OCI-LY1 (cell line): ENCODE results near the gene CACNA2D3.

Experiments used
- H2AFZ ChIP-seq: fragments of 200-600 bp; sonication (generic), shearing (Covaris generic); 2 replicates; pipeline ENCODE4 v1.6.0; 2014; ENCODE audit warnings: antibody characterized with exemption, mild to moderate bottlenecking, low read length
- H3F3A ChIP-seq: fragments of 200-600 bp; sonication (generic), shearing (Covaris generic); 2 replicates; pipeline ENCODE4 v1.6.0; 2014; ENCODE audit warnings: mild to moderate bottlenecking, antibody characterized with exemption, low read length, moderate library complexity; ENCODE audit not compliant: insufficient read depth
- H3K27ac ChIP-seq: fragments of 200-600 bp; sonication (generic); 2 replicates; pipeline ENCODE4 v1.5.1; 2014; ENCODE audit warnings: low read length, mixed run types, mild to moderate bottlenecking, low read depth; ENCODE audit not compliant: poor library complexity, severe bottlenecking
- H3K27me3 ChIP-seq: fragments of 200-600 bp; sonication (generic); 2 replicates; pipeline ENCODE4 v1.6.0; 2014; ENCODE audit warnings: antibody characterized with exemption, mild to moderate bottlenecking, low read length, moderate library complexity; ENCODE audit not compliant: insufficient read depth
- H3K36me3 ChIP-seq: fragments of 200-600 bp; sonication (generic); 2 replicates; pipeline ENCODE4 v1.6.1; 2014; ENCODE audit warnings: mild to moderate bottlenecking, antibody characterized with exemption, low read length, moderate library complexity, mixed read lengths; ENCODE audit not compliant: insufficient read depth
- H3K4me1 ChIP-seq: fragments of 200-600 bp; sonication (generic); 2 replicates; pipeline ENCODE4 v1.5.1; 2014; ENCODE audit warnings: mild to moderate bottlenecking, low read length, moderate library complexity; ENCODE audit not compliant: insufficient read depth, severe bottlenecking
- H3K4me2 ChIP-seq: fragments of 200-600 bp; sonication (generic), shearing (Covaris generic); 2 replicates; pipeline ENCODE4 v1.6.1; 2014; ENCODE audit warnings: low read length
- H3K4me3 ChIP-seq: fragments of 200-600 bp; sonication (generic); 2 replicates; pipeline ENCODE4 v1.5.1; 2014; ENCODE audit warnings: low read length, low read depth, mild to moderate bottlenecking, mixed read lengths; ENCODE audit not compliant: poor library complexity, severe bottlenecking
- H3K79me2 ChIP-seq: fragments of 200-600 bp; shearing (Covaris generic); 2 replicates; pipeline ENCODE4 v1.6.1; 2016; ENCODE audit warnings: mixed run types, low read length, mixed read lengths; ENCODE audit not compliant: insufficient read depth
- H3K9ac ChIP-seq: fragments of 200-600 bp; sonication (generic), shearing (Covaris generic); 2 replicates; pipeline ENCODE4 v1.6.1; 2014; ENCODE audit warnings: mild to moderate bottlenecking, low read length, mixed read lengths
- H3K9me2 ChIP-seq: fragments of 200-600 bp; sonication (generic), shearing (Covaris generic); 2 replicates; pipeline ENCODE4 v1.6.1; 2014; ENCODE audit warnings: low read depth, mild to moderate bottlenecking, low read length, mixed read lengths
- H3K9me3 ChIP-seq: fragments of 200-600 bp; shearing (Covaris generic); 2 replicates; pipeline ENCODE4 v1.6.1; 2014; ENCODE audit warnings: low read length, mixed read lengths
- H4K20me1 ChIP-seq: fragments of 200-600 bp; sonication (generic), shearing (Covaris generic); 2 replicates; pipeline ENCODE4 v1.6.0; 2016; ENCODE audit warnings: mild to moderate bottlenecking, low read length; ENCODE audit not compliant: insufficient read depth
- CTCF ChIP-seq: fragments of 200-600 bp; sonication (generic), shearing (Covaris generic); IDR thresholded peaks from 2 replicates; pipeline ENCODE4 v1.5.1; 2017; ENCODE audit warnings: mild to moderate bottlenecking, antibody characterized with exemption, low read length, moderate library complexity, mixed read lengths
- EZH2 ChIP-seq: fragments of 200-600 bp; sonication (generic), shearing (Covaris generic); IDR thresholded peaks from 2 replicates; pipeline ENCODE4 v1.8.0; 2017; ENCODE audit warnings: borderline replicate concordance, mixed run types, mild to moderate bottlenecking, antibody characterized with exemption, low read length, moderate library complexity, mixed read lengths

CACNA2D3 gene

GRCh38 chr3:54819946-54820345, 697.6 kb downstream of the CACNA2D3 start:
- H3K9me3 ChIP-seq, result no peaks in the 10 kb centered on the region
- H3K9ac ChIP-seq, result no peak overlapping the region
- no peak overlapping the region for H3K4me3 ChIP-seq
- no peaks in the 10 kb centered on the region for H4K20me1 ChIP-seq
- H3K4me2 ChIP-seq, result no peak overlapping the region
- H3K27ac ChIP-seq, result no peak overlapping the region
- H3K79me2 ChIP-seq, result no peaks in the 10 kb centered on the region
- no peaks in the 10 kb centered on the region for H3K4me1 ChIP-seq
- no peak for TF ChIP-seq CTCF
- no peak for TF ChIP-seq EZH2
- H3K36me3 ChIP-seq, result no peaks in the 10 kb centered on the region
- H2AFZ ChIP-seq, result no peak overlapping the region
- H3K9me2 ChIP-seq, result no peaks in the 10 kb centered on the region
- H3K27me3 ChIP-seq, result no peaks in the 10 kb centered on the region
- no peaks in the 10 kb centered on the region for H3F3A ChIP-seq

GRCh38 chr3:54822206-54822605, 699.9 kb downstream of the CACNA2D3 start:
- no peaks in the 10 kb centered on the region for H3K27me3 ChIP-seq
- no peak for TF ChIP-seq EZH2
- no peak for TF ChIP-seq CTCF

GRCh38 chr3:54826251-54826691, 703.9 kb downstream of the CACNA2D3 start:
- H3K36me3 ChIP-seq, result no peaks in the 10 kb centered on the region
- no peak overlapping the region for H3K27ac ChIP-seq
- H3K4me1 ChIP-seq, result no peaks in the 10 kb centered on the region
- H4K20me1 ChIP-seq, result no peaks in the 10 kb centered on the region
- H3K9ac ChIP-seq, result no peak overlapping the region
- no peak overlapping the region for H2AFZ ChIP-seq
- no peak overlapping the region for H3K4me3 ChIP-seq
- no peaks in the 10 kb centered on the region for H3K27me3 ChIP-seq
- no peaks in the 10 kb centered on the region for H3K9me2 ChIP-seq
- TF ChIP-seq CTCF (no peak), EZH2 (no peak)
- H3K4me2 ChIP-seq, result no peak overlapping the region
- H3F3A ChIP-seq, result no peaks in the 10 kb centered on the region
- no peaks in the 10 kb centered on the region for H3K79me2 ChIP-seq
- H3K9me3 ChIP-seq, result no peaks in the 10 kb centered on the region

More at GRCh38 chr3:54822206-54822605, 699.9 kb downstream of the CACNA2D3 start:
- no peaks in the 10 kb centered on the region for H3K79me2 ChIP-seq
- H3K9ac ChIP-seq, result no peak overlapping the region
- H3K9me2 ChIP-seq, result no peaks in the 10 kb centered on the region
- no peaks in the 10 kb centered on the region for H3K4me1 ChIP-seq
- H3K27ac ChIP-seq, result no peak overlapping the region
- H3K4me2 ChIP-seq, result no peak overlapping the region
- H4K20me1 ChIP-seq, result no peaks in the 10 kb centered on the region
- H3F3A ChIP-seq, result no peaks in the 10 kb centered on the region
- H2AFZ ChIP-seq, result no peak overlapping the region
- no peaks in the 10 kb centered on the region for H3K9me3 ChIP-seq
- no peak overlapping the region for H3K4me3 ChIP-seq
- no peaks in the 10 kb centered on the region for H3K36me3 ChIP-seq
